HG03378 (cell line): ENCODE measurements around the gene TRAPPC1.

Experiments
- ATAC-seq: cut with Tn5 transposase; IDR thresholded peaks from one replicate; pipeline ENCODE4 v1.9.1; 2021; ENCODE audit warnings: mild to moderate bottlenecking, moderate library complexity; ENCODE audit not compliant: unreplicated experiment

Gene TRAPPC1

GRCh38 chr17:7903154-7904103, 28.3 kb downstream of the TRAPPC1 start:
- ATAC-seq = no peak

GRCh38 chr17:7897773-7898172, 34.0 kb downstream of the TRAPPC1 start:
- ATAC-seq = no peak

- ATAC-seq = no peak
Measured at GRCh38 chr17:7897090-7897489, 34.7 kb downstream of the TRAPPC1 start.

GRCh38 chr17:7894866-7895265, 36.9 kb downstream of the TRAPPC1 start:
- ATAC-seq = no peak

GRCh38 chr17:7894226-7894625, 37.5 kb downstream of the TRAPPC1 start:
- ATAC-seq = no peak

GRCh38 chr17:7893187-7893880, 38.4 kb downstream of the TRAPPC1 start:
- ATAC-seq = no peak

GRCh38 chr17:7889166-7889955, 42.4 kb downstream of the TRAPPC1 start:
- ATAC-seq = no peak

GRCh38 chr17:7888184-7888920, 43.4 kb downstream of the TRAPPC1 start, which contains the start of gene CHD3:
CHD3 (plus strand) TSS chr17:7888789; CDS start chr17:7889001, 212 bp downstream.
- no peak for ATAC-seq

- no peak for ATAC-seq
Measured at GRCh38 chr17:7887482-7888183, 44.1 kb downstream of the TRAPPC1 start.

- ATAC-seq = no peak
Measured at GRCh38 chr17:7887038-7887481, 44.7 kb downstream of the TRAPPC1 start.

- ATAC-seq = no peak
Measured at GRCh38 chr17:7886227-7887037, 45.3 kb downstream of the TRAPPC1 start.

GRCh38 chr17:7885367-7886226, 46.1 kb downstream of the TRAPPC1 start:
- ATAC-seq = no peak

GRCh38 chr17:7884581-7885366, 47.0 kb downstream of the TRAPPC1 start:
- no peak for ATAC-seq

- no peak for ATAC-seq
Measured at GRCh38 chr17:7883781-7884386, 47.9 kb downstream of the TRAPPC1 start.

GRCh38 chr17:7882629-7883028, 49.1 kb downstream of the TRAPPC1 start:
- ATAC-seq = no peak

GRCh38 chr17:7882068-7882467, 49.7 kb downstream of the TRAPPC1 start:
- no peak for ATAC-seq
